Suprapubic skin (tissue), 4 donors: ENCODE data around the gene SOAT1. TPM values are rescaled to one million over a fixed set of nuclear protein-coding genes. Genes with fewer than 3 reads are reported as not detected.
"Not testable (repeated sequence)": the region's sequence is repeated elsewhere in the genome, so short reads cannot be mapped to it uniquely, and the experiment has no call there.

Source experiments
- DNase-seq, 2 donors: peaks; one replicate each; pipeline ENCODE4 v3.0.0-alpha.2; 2019; ENCODE audit warnings: low spot score in 2 of 2
- H3K27ac ChIP-seq: fragments of 200-600 bp; sonication (generic); one replicate; pipeline ENCODE4 v1.5.1; 2019
- H3K27me3 ChIP-seq: fragments of 200-600 bp; sonication (generic); one replicate; pipeline ENCODE4 v1.5.1; 2019
- H3K36me3 ChIP-seq: fragments of 200-600 bp; sonication (generic); one replicate; pipeline ENCODE4 v1.5.1; 2019
- H3K4me1 ChIP-seq: fragments of 200-600 bp; sonication (generic); one replicate; pipeline ENCODE4 v1.5.1; 2019
- H3K4me3 ChIP-seq: fragments of 200-600 bp; sonication (generic); one replicate; pipeline ENCODE4 v1.5.1; 2019; ENCODE audit warnings: mild to moderate bottlenecking
- H3K9me3 ChIP-seq: fragments of 200-600 bp; sonication (generic); one replicate; pipeline ENCODE4 v1.5.1; 2019
- EP300 ChIP-seq: sonication (generic); formaldehyde crosslinking; IDR thresholded peaks from one replicate; pipeline ENCODE4 v1.6.1; 2017; ENCODE audit warnings: antibody characterized with exemption
- POLR2A ChIP-seq, 2 donors: fragments of 450-650 bp; IDR thresholded peaks; one replicate each; pipeline ENCODE4 v1.6.1; 2017; ENCODE audit warnings: antibody characterized with exemption in 2 of 2, mild to moderate bottlenecking in 2 of 2, moderate library complexity in 2 of 2
- POLR2AphosphoS5 ChIP-seq, 3 donors: sonication (generic); formaldehyde crosslinking; IDR thresholded peaks; one replicate each; pipeline ENCODE4 v1.6.1; 2017; ENCODE audit warnings: antibody characterized with exemption in 3 of 3
- WGBS: methylation state at CpG from one replicate; pipeline ENCODE4 v1.1.5; 2018; 5-methylcytosine and 5-hydroxymethylcytosine counted together
- total RNA-seq, 4 donors: library from RNA; depleted of rRNA; stranded (reverse); fragments of >200 nt; gene quantifications; one replicate each; pipeline ENCODE4 v1.1.0, GENCODE V29; 2016
- TF ChIP-seq, protein P1 (sequence below), 2 donors: fragments of 200-600 bp in 1 of 2; fragments of 450-650 bp in 1 of 2; sonication (generic) in 1 of 2; IDR thresholded peaks; one replicate each; pipeline ENCODE4 v1.5.1; 2016 to 2019; ENCODE audit warnings: antibody characterized with exemption in 2 of 2, mild to moderate bottlenecking in 1 of 2, moderate library complexity in 1 of 2

The SOAT1 gene
- total RNA-seq, 4 donors from 2014 or later = 13.7 to 39.9 (median 23.1) TPM

DNA sequence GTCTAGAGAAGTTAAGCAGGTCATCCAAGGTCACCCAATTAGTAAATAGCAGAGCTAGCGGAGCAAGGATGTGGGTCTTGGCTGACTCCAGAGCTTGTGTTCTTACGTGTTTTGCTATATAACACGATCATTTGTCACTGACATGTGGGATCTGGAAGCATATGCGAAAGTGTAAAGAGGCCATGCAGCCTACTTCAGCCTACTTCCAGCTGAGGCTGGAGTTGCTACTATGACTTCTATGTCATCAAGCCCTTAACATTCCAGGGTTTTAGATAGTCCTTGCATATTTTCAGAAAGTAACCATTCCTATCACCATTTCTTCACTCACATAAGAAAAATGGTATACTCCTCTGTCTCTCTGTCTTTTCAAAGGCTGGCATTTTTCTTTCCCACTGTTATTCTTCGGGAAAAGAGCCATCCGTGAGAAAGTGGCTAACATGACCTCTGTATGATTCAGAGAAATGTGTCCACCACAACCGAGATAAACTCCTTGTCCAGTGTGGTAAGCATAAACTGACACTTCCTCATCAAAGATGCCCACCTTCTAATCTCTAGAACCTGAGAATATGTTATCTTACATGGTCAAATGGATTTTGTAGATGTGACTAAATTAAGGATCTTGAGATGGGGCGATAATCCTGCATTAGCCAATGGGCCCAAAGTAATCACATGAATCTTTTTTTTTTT is 40.2 kb upstream of the SOAT1 start:
- WGBS = 80% methylated on average over 8 of the region's 8 CpGs
- no peak overlapping the region for H3K4me3 ChIP-seq
- no peaks in the 10 kb centered on the region for H3K9me3 ChIP-seq
- no peaks in the 10 kb centered on the region for H3K27me3 ChIP-seq
- H3K4me1 ChIP-seq = no peaks in the 10 kb centered on the region
- DNase-seq = no peak
- H3K36me3 ChIP-seq = no peaks in the 10 kb centered on the region
- no peak overlapping the region for H3K27ac ChIP-seq
- TF ChIP-seq POLR2AphosphoS5 (IDR thresholded peaks at IDR 0.05) = no peak
- TF ChIP-seq EP300 = no peak
- TF ChIP-seq, protein P1, sequence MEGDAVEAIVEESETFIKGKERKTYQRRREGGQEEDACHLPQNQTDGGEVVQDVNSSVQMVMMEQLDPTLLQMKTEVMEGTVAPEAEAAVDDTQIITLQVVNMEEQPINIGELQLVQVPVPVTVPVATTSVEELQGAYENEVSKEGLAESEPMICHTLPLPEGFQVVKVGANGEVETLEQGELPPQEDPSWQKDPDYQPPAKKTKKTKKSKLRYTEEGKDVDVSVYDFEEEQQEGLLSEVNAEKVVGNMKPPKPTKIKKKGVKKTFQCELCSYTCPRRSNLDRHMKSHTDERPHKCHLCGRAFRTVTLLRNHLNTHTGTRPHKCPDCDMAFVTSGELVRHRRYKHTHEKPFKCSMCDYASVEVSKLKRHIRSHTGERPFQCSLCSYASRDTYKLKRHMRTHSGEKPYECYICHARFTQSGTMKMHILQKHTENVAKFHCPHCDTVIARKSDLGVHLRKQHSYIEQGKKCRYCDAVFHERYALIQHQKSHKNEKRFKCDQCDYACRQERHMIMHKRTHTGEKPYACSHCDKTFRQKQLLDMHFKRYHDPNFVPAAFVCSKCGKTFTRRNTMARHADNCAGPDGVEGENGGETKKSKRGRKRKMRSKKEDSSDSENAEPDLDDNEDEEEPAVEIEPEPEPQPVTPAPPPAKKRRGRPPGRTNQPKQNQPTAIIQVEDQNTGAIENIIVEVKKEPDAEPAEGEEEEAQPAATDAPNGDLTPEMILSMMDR (IDR thresholded peaks at IDR 0.05) = no peak
- TF ChIP-seq POLR2A (IDR thresholded peaks at IDR 0.05) = no peak

DNA sequence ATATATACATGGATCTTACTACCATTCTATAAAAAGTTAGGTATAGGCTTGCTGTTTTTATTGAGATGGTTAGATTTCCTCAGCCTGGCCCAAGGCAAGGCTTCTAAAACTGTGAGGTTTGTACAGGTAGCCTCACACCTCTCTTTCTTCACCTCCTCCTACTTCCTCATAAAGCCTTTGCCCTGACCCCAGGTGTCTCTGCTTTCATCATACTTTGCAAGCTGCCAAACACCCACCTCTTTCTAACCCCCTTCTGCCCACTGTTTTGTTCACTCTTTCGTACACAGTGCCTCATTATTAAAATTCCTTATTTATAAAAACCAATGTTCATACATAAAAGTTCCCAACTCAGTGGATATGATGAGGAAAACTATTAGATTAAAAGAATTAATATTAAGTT is 31.4 kb upstream of the SOAT1 start:
- WGBS = 81% methylated on average over 1 of the region's 1 CpG
- H3K4me1 ChIP-seq = no peaks in the 10 kb centered on the region
- no peak overlapping the region for H3K4me3 ChIP-seq
- H3K36me3 ChIP-seq = no peaks in the 10 kb centered on the region
- no peaks in the 10 kb centered on the region for H3K9me3 ChIP-seq
- TF ChIP-seq POLR2AphosphoS5 (IDR thresholded peaks at IDR 0.05) = no peak
- no peak for DNase-seq
- H3K27me3 ChIP-seq = no peaks in the 10 kb centered on the region
- no peak overlapping the region for H3K27ac ChIP-seq

DNA sequence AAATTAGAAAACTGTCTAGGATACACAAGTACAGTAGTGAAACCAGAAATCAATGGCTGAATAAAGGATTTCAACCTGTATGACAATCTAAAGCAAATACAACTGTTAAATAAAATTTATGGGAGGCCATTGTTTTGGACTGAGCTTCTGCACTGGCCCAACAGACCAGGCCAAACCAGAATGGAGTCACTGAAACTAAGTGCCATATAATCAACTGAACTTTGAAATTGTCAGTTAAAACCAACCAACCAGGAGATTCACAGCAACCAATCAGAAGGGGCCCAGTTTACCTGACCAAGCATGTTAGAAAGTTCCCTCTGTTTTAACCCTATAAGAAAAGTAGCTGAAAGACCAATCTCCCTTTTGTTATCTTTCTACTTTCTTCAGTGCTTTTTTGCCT is 30.5 kb upstream of the SOAT1 start:
- Histone ChIP-seq H3K4me1 (no peaks in the 10 kb centered on the region), H3K36me3 (no peaks in the 10 kb centered on the region), H3K27ac (no peak overlapping the region), H3K27me3 (no peaks in the 10 kb centered on the region), H3K4me3 (no peak overlapping the region), H3K9me3 (no peaks in the 10 kb centered on the region)
- no peak for DNase-seq
- TF ChIP-seq EP300 (no peak), POLR2A (IDR thresholded peaks at IDR 0.05) (no peak), POLR2AphosphoS5 (IDR thresholded peaks at IDR 0.05) (no peak)
- TF ChIP-seq, protein P1 (IDR thresholded peaks at IDR 0.05) = no peak

DNA sequence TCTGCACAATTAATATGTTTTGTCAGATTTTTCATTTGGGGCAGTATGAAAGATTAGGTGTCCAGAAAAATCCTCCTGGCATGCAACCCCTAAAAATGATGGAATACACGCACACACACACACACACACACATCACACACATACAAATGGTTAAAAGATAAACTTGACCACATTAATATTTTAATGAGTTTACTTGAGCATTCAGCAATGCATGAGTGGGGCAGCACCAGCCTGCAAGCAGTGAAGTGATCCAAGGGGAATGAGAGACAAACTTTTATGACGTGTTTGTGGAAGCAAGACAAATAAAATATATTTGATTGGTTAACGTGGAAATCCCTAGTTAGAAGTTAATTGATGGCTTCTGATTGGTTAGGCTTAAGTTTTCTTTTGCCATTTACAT is 29.1 kb upstream of the SOAT1 start:
- TF ChIP-seq POLR2AphosphoS5 (IDR thresholded peaks at IDR 0.05) (no peak), EP300 (no peak), POLR2A (IDR thresholded peaks at IDR 0.05) (no peak)
- TF ChIP-seq, protein P1 (IDR thresholded peaks at IDR 0.05) = no peak
- no peak overlapping the region for H3K4me3 ChIP-seq
- no peak overlapping the region for H3K27ac ChIP-seq
- DNase-seq = no peak
- no peaks in the 10 kb centered on the region for H3K36me3 ChIP-seq
- H3K4me1 ChIP-seq = no peaks in the 10 kb centered on the region
- no peaks in the 10 kb centered on the region for H3K9me3 ChIP-seq
- WGBS = 62% methylated on average over 3 of the region's 3 CpGs
- H3K27me3 ChIP-seq = no peaks in the 10 kb centered on the region

DNA sequence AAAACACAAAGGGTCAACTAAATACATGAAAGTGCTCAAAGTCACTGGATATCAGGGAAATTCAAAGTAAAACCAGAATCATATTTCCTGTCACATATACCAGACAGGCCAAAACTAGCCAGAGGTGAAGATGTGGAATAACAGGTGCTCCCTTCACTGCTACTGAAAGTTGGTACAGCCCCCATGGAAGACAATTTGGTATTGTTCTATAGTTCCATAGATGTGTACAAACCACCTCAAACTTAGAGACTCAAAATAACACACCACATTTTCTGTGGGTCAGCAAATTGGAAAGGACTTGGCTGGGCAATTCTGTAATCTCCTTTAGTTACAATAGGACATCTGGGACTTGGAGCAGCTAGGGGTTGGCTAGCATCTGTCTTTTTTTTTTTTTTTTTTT is 24.5 kb upstream of the SOAT1 start:
- Histone ChIP-seq H3K9me3 (no peaks in the 10 kb centered on the region), H3K36me3 (no peaks in the 10 kb centered on the region), H3K4me3 (no peak overlapping the region), H3K27ac (no peak overlapping the region), H3K4me1 (no peaks in the 10 kb centered on the region), H3K27me3 (no peaks in the 10 kb centered on the region)
- TF ChIP-seq EP300 = no peak
- no peak for TF ChIP-seq POLR2AphosphoS5 (IDR thresholded peaks at IDR 0.05)
- no peak for TF ChIP-seq POLR2A (IDR thresholded peaks at IDR 0.05)
- TF ChIP-seq, protein P1 (IDR thresholded peaks at IDR 0.05) = no peak
- DNase-seq = no peak

DNA sequence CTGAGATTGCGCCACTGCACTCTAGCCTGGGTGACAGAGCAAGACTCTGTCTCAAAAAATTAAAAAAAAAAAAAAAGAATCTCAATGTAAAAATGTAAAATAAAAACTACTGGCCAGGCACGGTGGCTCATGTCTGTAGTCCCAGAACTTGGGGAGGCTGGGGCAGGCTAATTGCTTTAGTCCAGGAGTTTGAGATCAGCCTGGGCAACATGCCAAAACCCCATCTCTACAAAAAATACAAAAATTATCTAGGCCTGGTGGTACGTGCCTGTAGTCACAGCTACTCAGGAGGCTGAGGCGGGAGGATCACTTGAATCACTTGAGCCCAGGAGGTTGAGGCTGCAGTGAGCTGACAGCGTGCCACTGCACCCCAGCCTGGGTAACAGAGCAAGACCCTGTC is 19.2 kb upstream of the SOAT1 start:
- 86% methylated on average over 5 of the region's 5 CpGs for WGBS
- H3K4me3 ChIP-seq = not testable (repeated sequence)

More for the DNA sequence above, 19.2 kb upstream of the SOAT1 start:
- H3K27ac ChIP-seq, H3K36me3 ChIP-seq, H3K9me3 ChIP-seq, H3K27me3 ChIP-seq, H3K4me1 ChIP-seq, DNase-seq: not testable (repeated sequence)
